Neural crest cell (in vitro differentiated cells): Measurements from ENCODE around the gene DOLPP1. TPM values are rescaled to one million over a fixed set of nuclear protein-coding genes. Genes with fewer than 3 reads are reported as not detected.

ENCODE experiments used
- DNase-seq: peaks from one replicate; pipeline ENCODE4 v3.0.0; 2021; ENCODE audit warnings: low read depth, mixed read lengths, low spot score
- H3K27ac Mint-ChIP-seq: one replicate; pipeline ENCODE4 v1.8.0; 2021; ENCODE audit warnings: mild to moderate bottlenecking, mixed read lengths; ENCODE audit not compliant: unreplicated experiment
- H3K27me3 Mint-ChIP-seq: 2 replicates; pipeline ENCODE4 v1.8.0; 2021; ENCODE audit warnings: low read depth, mild to moderate bottlenecking, mixed read lengths
- H3K36me3 Mint-ChIP-seq: 2 replicates; pipeline ENCODE4 v1.8.0; 2021; ENCODE audit warnings: low read depth, mild to moderate bottlenecking, mixed read lengths
- H3K4me1 Mint-ChIP-seq: 2 replicates; pipeline ENCODE4 v1.8.0; 2021; ENCODE audit warnings: mixed read lengths
- H3K4me3 Mint-ChIP-seq: one replicate; pipeline ENCODE4 v1.8.0; 2021; ENCODE audit warnings: mild to moderate bottlenecking, mixed read lengths
- H3K9me3 Mint-ChIP-seq: 2 replicates; pipeline ENCODE4 v1.8.0; 2021; ENCODE audit warnings: mixed read lengths
- CTCF ChIP-seq: fragments of 200-600 bp; sonication (generic); conservative IDR thresholded peaks from 2 replicates; pipeline ENCODE4 v1.5.0; 2021; ENCODE audit warnings: antibody characterized with exemption, mild to moderate bottlenecking
- total RNA-seq: library from RNA; stranded (reverse); gene quantifications from 2 replicates; pipeline ENCODE4 v1.2.1, GENCODE V29; 2021

The DOLPP1 gene
- total RNA-seq, 1 donor from 2014 or later = 43.1 TPM

GRCh38 chr9:129073404-129073803 is 7.5 kb upstream of the DOLPP1 start:
- H3K4me1 Mint-ChIP-seq = peaks cover 4% of the 10 kb centered on the region
- no peaks in the 10 kb centered on the region for H3K27me3 Mint-ChIP-seq
- H3K9me3 Mint-ChIP-seq = no peaks in the 10 kb centered on the region
- DNase-seq = no peak
- H3K36me3 Mint-ChIP-seq = no peaks in the 10 kb centered on the region
- no peak overlapping the region for H3K27ac Mint-ChIP-seq
- no peak overlapping the region for H3K4me3 Mint-ChIP-seq
- no peak for TF ChIP-seq CTCF

DNA sequence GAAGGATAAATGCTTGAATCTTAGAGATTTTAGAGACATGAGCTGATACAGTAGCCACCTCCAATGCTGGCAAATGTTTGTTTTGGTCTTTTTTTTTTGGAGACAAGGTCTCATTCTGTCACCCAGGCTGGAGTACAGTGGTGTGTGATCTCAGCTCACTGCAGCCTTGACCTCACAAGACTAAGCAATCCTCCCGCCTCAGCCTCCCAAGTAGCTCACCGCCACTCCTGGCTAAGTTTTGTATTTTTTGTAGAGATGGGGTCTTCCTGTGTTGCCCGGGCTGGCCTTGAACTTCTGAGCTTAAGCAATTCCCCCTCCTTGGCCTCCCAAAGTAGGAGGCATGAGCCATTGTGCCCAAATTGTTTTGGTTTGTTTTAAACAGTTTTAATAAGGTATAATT is 6.8 kb upstream of the DOLPP1 start:
- H3K27me3 Mint-ChIP-seq = no peaks in the 10 kb centered on the region
- H3K9me3 Mint-ChIP-seq = no peaks in the 10 kb centered on the region
- no peaks in the 10 kb centered on the region for H3K36me3 Mint-ChIP-seq
- peaks cover 11% of the 10 kb centered on the region for H3K4me1 Mint-ChIP-seq
- H3K27ac Mint-ChIP-seq = no peak overlapping the region
- H3K4me3 Mint-ChIP-seq = no peak overlapping the region
- no peak for TF ChIP-seq CTCF
- no peak for DNase-seq

GRCh38 chr9:129075996-129076639 is 4.8 kb upstream of the DOLPP1 start:
- Mint-ChIP-seq H3K4me3 (peak overlapping the region; percentile 58), H3K9me3 (no peaks in the 10 kb centered on the region), H3K27me3 (no peaks in the 10 kb centered on the region), H3K36me3 (no peaks in the 10 kb centered on the region), H3K4me1 (peaks cover 28% of the 10 kb centered on the region), H3K27ac (peak overlapping the region; percentile 76)
- no peak for TF ChIP-seq CTCF
- no peak for DNase-seq

DNA sequence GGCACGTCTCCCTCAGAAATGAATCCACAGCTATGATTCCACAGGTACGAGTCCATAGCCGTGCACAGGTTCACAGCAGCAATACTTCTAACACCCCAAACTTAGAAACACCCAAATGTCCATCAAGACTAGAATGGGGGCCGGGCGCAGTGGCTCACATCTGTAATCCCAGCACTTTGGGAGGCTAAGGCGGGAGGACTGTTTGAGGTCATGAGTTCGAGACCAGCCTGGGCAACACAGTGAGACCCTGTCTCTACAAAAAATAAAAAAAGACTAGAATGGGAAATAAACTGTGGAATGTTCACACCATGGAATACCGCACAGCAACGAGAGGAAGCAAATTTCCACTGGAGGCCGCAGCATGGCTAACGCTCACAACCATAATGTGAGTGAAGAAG is 4.3 kb upstream of the DOLPP1 start:
- no peaks in the 10 kb centered on the region for H3K9me3 Mint-ChIP-seq
- peaks cover 28% of the 10 kb centered on the region for H3K4me1 Mint-ChIP-seq
- H3K27ac Mint-ChIP-seq = no peak overlapping the region
- DNase-seq = no peak
- peak overlapping the region; percentile 58 for H3K4me3 Mint-ChIP-seq
- no peaks in the 10 kb centered on the region for H3K36me3 Mint-ChIP-seq
- H3K27me3 Mint-ChIP-seq = no peaks in the 10 kb centered on the region
- no peak for TF ChIP-seq CTCF

DNA sequence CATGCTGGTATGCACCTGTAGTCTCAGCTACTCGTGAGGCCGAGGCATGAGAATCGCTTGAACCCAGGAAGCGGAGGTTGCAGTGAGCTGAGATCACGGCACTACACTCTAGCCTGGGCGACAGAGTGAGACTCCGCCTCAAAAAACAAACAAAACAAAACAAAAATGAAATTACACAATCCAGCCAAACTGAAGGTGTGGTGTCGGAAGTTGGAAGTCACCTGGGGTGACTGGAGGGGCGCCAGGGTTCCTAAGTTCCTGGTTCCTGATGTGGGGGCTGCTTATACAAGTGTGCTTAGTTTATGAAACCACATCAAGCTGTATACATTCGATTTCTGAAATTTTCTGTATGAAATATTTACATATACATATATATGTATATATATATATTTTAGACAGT is 3.7 kb upstream of the DOLPP1 start:
- DNase-seq = no peak
- Mint-ChIP-seq H3K27me3 (no peaks in the 10 kb centered on the region), H3K27ac (no peak overlapping the region), H3K4me1 (peaks cover 31% of the 10 kb centered on the region), H3K4me3 (no peak overlapping the region), H3K36me3 (no peaks in the 10 kb centered on the region), H3K9me3 (no peaks in the 10 kb centered on the region)
- TF ChIP-seq CTCF = no peak
